ENCODE data around the gene PHLPP1. TPM values are rescaled to one million over a fixed set of nuclear protein-coding genes. Genes with fewer than 3 reads are reported as not detected.
A peak's percentile ranks its signal among the peaks of the same experiment; 100 is the strongest.

Gene PHLPP1
- total and polyA plus RNA-seq, 9 of the 15 experiments (the other 6 are each of a cell fraction or from before 2014, with no cell fraction given): 0.56 to 9.0 (median 4.5) TPM

DNA sequence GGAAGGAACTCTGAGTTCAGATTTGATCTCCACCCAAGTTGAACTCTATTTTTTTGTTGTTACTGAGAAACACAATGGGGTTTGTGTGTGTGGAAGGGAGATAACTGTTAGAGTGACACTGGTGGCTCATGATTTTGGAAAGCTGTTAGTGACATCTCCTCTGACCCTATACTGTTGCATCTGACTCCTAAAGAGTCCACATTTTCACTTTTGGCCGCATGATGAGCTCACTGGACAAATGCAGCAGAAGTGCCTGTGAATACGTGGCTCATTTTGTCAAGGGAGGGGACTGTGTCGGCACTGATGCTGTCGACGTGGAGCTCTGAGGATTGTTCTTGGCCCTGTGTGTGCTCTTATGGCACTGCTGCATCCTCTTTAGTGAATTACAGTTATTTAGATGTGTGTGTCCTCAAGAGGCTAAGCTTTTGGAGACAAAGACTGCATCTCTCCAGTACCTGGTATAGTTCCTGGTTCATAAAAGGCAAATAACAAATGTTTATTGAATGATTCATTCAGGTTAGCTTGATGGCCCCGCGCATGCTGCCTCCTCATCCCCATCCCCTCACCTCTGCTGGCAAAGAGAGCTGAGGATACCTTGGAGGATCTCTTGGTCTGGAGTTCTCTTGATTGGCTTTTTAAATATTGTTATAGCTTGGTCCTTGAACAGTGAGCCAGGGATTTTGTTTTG lies 135.4 kb downstream of the PHLPP1 start (continued):
- TF ChIP-seq, protein P1, sequence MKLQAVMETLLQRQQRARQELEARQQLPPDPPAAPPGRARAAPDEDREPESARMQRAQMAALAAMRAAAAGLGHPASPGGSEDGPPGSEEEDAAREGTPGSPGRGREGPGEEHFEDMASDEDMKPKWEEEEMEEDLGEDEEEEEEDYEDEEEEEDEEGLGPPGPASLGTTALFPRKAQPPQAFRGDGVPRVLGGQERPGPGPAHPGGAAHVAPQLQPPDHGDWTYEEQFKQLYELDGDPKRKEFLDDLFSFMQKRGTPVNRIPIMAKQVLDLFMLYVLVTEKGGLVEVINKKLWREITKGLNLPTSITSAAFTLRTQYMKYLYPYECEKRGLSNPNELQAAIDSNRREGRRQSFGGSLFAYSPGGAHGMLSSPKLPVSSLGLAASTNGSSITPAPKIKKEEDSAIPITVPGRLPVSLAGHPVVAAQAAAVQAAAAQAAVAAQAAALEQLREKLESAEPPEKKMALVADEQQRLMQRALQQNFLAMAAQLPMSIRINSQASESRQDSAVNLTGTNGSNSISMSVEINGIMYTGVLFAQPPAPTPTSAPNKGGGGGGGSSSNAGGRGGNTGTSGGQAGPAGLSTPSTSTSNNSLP (IDR thresholded peaks at IDR 0.05; ENCODE audit: borderline replicate concordance, low read depth, low read length): no peak
- TF ChIP-seq MAFG (tag; conservative IDR thresholded peaks at IDR 0.05): no peak
- TF ChIP-seq, protein P2, sequence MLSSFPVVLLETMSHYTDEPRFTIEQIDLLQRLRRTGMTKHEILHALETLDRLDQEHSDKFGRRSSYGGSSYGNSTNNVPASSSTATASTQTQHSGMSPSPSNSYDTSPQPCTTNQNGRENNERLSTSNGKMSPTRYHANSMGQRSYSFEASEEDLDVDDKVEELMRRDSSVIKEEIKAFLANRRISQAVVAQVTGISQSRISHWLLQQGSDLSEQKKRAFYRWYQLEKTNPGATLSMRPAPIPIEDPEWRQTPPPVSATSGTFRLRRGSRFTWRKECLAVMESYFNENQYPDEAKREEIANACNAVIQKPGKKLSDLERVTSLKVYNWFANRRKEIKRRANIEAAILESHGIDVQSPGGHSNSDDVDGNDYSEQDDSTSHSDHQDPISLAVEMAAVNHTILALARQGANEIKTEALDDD (IDR thresholded peaks at IDR 0.05): no peak
- TF ChIP-seq, protein P3, sequence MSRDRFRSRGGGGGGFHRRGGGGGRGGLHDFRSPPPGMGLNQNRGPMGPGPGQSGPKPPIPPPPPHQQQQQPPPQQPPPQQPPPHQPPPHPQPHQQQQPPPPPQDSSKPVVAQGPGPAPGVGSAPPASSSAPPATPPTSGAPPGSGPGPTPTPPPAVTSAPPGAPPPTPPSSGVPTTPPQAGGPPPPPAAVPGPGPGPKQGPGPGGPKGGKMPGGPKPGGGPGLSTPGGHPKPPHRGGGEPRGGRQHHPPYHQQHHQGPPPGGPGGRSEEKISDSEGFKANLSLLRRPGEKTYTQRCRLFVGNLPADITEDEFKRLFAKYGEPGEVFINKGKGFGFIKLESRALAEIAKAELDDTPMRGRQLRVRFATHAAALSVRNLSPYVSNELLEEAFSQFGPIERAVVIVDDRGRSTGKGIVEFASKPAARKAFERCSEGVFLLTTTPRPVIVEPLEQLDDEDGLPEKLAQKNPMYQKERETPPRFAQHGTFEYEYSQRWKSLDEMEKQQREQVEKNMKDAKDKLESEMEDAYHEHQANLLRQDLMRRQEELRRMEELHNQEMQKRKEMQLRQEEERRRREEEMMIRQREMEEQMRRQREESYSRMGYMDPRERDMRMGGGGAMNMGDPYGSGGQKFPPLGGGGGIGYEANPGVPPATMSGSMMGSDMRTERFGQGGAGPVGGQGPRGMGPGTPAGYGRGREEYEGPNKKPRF (IDR thresholded peaks at IDR 0.05; ENCODE audit: low read depth, low read length): no peak
- no peak for TF ChIP-seq RBM14 (IDR thresholded peaks at IDR 0.05; ENCODE audit: borderline replicate concordance, insufficient read depth, low read depth, low read length)
- no peak for TF ChIP-seq ARHGAP35 (IDR thresholded peaks at IDR 0.05; ENCODE audit: partially characterized antibody)
- no peak for TF ChIP-seq RB1 (IDR thresholded peaks at IDR 0.05; ENCODE audit: low read depth)
- TF ChIP-seq SMARCE1 (IDR thresholded peaks at IDR 0.05): peak; percentile 64
- no peak for TF ChIP-seq ZNF507 (tag; conservative IDR thresholded peaks at IDR 0.05)
- no peak for TF ChIP-seq EGR1 (conservative IDR thresholded peaks at IDR 0.05)
- TF ChIP-seq MAFK (IDR thresholded peaks at IDR 0.05; ENCODE audit: low read length): no peak
- TF ChIP-seq, protein P4, sequence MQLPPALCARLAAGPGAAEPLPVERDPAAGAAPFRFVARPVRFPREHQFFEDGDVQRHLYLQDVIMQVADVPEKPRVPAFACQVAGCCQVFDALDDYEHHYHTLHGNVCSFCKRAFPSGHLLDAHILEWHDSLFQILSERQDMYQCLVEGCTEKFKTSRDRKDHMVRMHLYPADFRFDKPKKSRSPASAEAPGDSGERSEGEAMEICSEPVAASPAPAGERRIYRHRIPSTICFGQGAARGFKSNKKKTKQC (CRISPR knock-in tag; IDR thresholded peaks at IDR 0.05): no peak
- TF ChIP-seq SAFB (IDR thresholded peaks at IDR 0.05; ENCODE audit: borderline replicate concordance, low read depth, low read length): no peak
- no peak for TF ChIP-seq SRSF3 (IDR thresholded peaks at IDR 0.05; ENCODE audit: insufficient read depth, low read length)
- TF ChIP-seq HIVEP1 (CRISPR knock-in tag; IDR thresholded peaks at IDR 0.05): no peak
- TF ChIP-seq NFRKB (IDR thresholded peaks at IDR 0.05; ENCODE audit: low read depth): no peak
- no peak for TF ChIP-seq NFE2 (IDR thresholded peaks at IDR 0.05; ENCODE audit: low read depth)
- no peak for TF ChIP-seq ELF1 (tag; IDR thresholded peaks at IDR 0.05)
- peak; percentile 21; the same call in 1 of the 2 replicates for TF ChIP-seq L3MBTL2 (IDR thresholded peaks at IDR 0.05)
- TF ChIP-seq DPF2 (IDR thresholded peaks at IDR 0.05): peak; percentile 73; the same call in 1 of the 2 replicates
- TF ChIP-seq ETV1 (tag; conservative IDR thresholded peaks at IDR 0.05; ENCODE audit: low read depth): no peak
- peak; percentile 73 for TF ChIP-seq CBFA2T2 (conservative IDR thresholded peaks at IDR 0.05)
- TF ChIP-seq, protein P5, sequence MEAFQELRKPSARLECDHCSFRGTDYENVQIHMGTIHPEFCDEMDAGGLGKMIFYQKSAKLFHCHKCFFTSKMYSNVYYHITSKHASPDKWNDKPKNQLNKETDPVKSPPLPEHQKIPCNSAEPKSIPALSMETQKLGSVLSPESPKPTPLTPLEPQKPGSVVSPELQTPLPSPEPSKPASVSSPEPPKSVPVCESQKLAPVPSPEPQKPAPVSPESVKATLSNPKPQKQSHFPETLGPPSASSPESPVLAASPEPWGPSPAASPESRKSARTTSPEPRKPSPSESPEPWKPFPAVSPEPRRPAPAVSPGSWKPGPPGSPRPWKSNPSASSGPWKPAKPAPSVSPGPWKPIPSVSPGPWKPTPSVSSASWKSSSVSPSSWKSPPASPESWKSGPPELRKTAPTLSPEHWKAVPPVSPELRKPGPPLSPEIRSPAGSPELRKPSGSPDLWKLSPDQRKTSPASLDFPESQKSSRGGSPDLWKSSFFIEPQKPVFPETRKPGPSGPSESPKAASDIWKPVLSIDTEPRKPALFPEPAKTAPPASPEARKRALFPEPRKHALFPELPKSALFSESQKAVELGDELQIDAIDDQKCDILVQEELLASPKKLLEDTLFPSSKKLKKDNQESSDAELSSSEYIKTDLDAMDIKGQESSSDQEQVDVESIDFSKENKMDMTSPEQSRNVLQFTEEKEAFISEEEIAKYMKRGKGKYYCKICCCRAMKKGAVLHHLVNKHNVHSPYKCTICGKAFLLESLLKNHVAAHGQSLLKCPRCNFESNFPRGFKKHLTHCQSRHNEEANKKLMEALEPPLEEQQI (IDR thresholded peaks at IDR 0.05): 0 out of 2 replicates have a peak, but pooled peaks have one; percentile 17
